ENCODE measurements around the gene MAMDC4. TPM values are rescaled to one million over a fixed set of nuclear protein-coding genes. Genes with fewer than 3 reads are reported as not detected.
"Not testable (repeated sequence)": the region's sequence is repeated elsewhere in the genome, so short reads cannot be mapped to it uniquely, and the experiment has no call there.

Gene MAMDC4
- total RNA-seq, 1 experiment from 2014 or later, result 0.17 TPM

GRCh38 chr9:136868644-136869043 lies 16.5 kb downstream of the MAMDC4 start:
- no peak for DNase-seq (ENCODE audit: low read depth)
- in situ Hi-C loops (cut with HindIII; ENCODE audit: low pct_unique_long_range_greater_than_20kb, low sequenced_read_pairs), result no loop called here

- DNase-seq (ENCODE audit: low read depth), result peak; percentile 76
- in situ Hi-C loops (cut with HindIII; ENCODE audit: low pct_unique_long_range_greater_than_20kb, low sequenced_read_pairs), result not testable (repeated sequence)
Measured at GRCh38 chr9:136869611-136870010, 17.5 kb downstream of the MAMDC4 start.

- DNase-seq (ENCODE audit: low read depth), result no peak
- in situ Hi-C loops (cut with HindIII; ENCODE audit: low pct_unique_long_range_greater_than_20kb, low sequenced_read_pairs), result no loop called here
Measured at GRCh38 chr9:136875155-136875554, 23.0 kb downstream of the MAMDC4 start.

GRCh38 chr9:136876476-136876875 lies 24.3 kb downstream of the MAMDC4 start:
- in situ Hi-C loops (cut with HindIII; ENCODE audit: low pct_unique_long_range_greater_than_20kb, low sequenced_read_pairs), result no loop called here
- no peak for DNase-seq (ENCODE audit: low read depth)

GRCh38 chr9:136880651-136881050 lies 28.5 kb downstream of the MAMDC4 start:
- in situ Hi-C loops (cut with HindIII; ENCODE audit: low pct_unique_long_range_greater_than_20kb, low sequenced_read_pairs), result no loop called here
- DNase-seq (ENCODE audit: low read depth), result no peak

- peak; percentile 52 for DNase-seq (ENCODE audit: low read depth)
- in situ Hi-C loops (cut with HindIII; ENCODE audit: low pct_unique_long_range_greater_than_20kb, low sequenced_read_pairs), result no loop called here
Measured at GRCh38 chr9:136881691-136882108, 29.6 kb downstream of the MAMDC4 start.

GRCh38 chr9:136882109-136882946 lies 30.2 kb downstream of the MAMDC4 start:
- DNase-seq (ENCODE audit: low read depth), result peak; percentile 90

GRCh38 chr9:136882947-136883283 lies 30.8 kb downstream of the MAMDC4 start:
- not testable (repeated sequence) for DNase-seq (ENCODE audit: low read depth)

More at GRCh38 chr9:136882109-136882946, 30.2 kb downstream of the MAMDC4 start:
- in situ Hi-C loops (cut with HindIII; ENCODE audit: low pct_unique_long_range_greater_than_20kb, low sequenced_read_pairs), result no loop called here

GRCh38 chr9:136883670-136884069 lies 31.5 kb downstream of the MAMDC4 start:
- DNase-seq (ENCODE audit: low read depth); in situ Hi-C loops (cut with HindIII; ENCODE audit: low pct_unique_long_range_greater_than_20kb, low sequenced_read_pairs): not testable (repeated sequence)

More at GRCh38 chr9:136882947-136883283, 30.8 kb downstream of the MAMDC4 start:
- in situ Hi-C loops (cut with HindIII; ENCODE audit: low pct_unique_long_range_greater_than_20kb, low sequenced_read_pairs), result not testable (repeated sequence)

GRCh38 chr9:136885950-136886578 lies 33.9 kb downstream of the MAMDC4 start, which contains the start of gene TRAF2:
Gene TRAF2 (plus strand): TSS chr9:136886516. CDS start chr9:136898741, 12,225 bp downstream.
- peak; percentile 97 for DNase-seq (ENCODE audit: low read depth)
- in situ Hi-C loops (cut with HindIII; ENCODE audit: low pct_unique_long_range_greater_than_20kb, low sequenced_read_pairs), result no loop called here

GRCh38 chr9:136886610-136887597 lies 34.8 kb downstream of the MAMDC4 start:
- peak; percentile 25 for DNase-seq (ENCODE audit: low read depth)
- in situ Hi-C loops (cut with HindIII; ENCODE audit: low pct_unique_long_range_greater_than_20kb, low sequenced_read_pairs), result no loop called here

GRCh38 chr9:136888454-136888853 lies 36.3 kb downstream of the MAMDC4 start:
- DNase-seq (ENCODE audit: low read depth), result no peak
- in situ Hi-C loops (cut with HindIII; ENCODE audit: low pct_unique_long_range_greater_than_20kb, low sequenced_read_pairs), result no loop called here

GRCh38 chr9:136889858-136890257 lies 37.7 kb downstream of the MAMDC4 start:
- in situ Hi-C loops (cut with HindIII; ENCODE audit: low pct_unique_long_range_greater_than_20kb, low sequenced_read_pairs), result no loop called here
- DNase-seq (ENCODE audit: low read depth), result no peak

GRCh38 chr9:136890661-136891060 lies 38.5 kb downstream of the MAMDC4 start:
- in situ Hi-C loops (cut with HindIII; ENCODE audit: low pct_unique_long_range_greater_than_20kb, low sequenced_read_pairs), result no loop called here
- no peak for DNase-seq (ENCODE audit: low read depth)

- in situ Hi-C loops (cut with HindIII; ENCODE audit: low pct_unique_long_range_greater_than_20kb, low sequenced_read_pairs), result no loop called here
- DNase-seq (ENCODE audit: low read depth), result no peak
Measured at GRCh38 chr9:136896027-136896426, 43.9 kb downstream of the MAMDC4 start.

GRCh38 chr9:136898483-136899100 lies 46.4 kb downstream of the MAMDC4 start:
- in situ Hi-C loops (cut with HindIII; ENCODE audit: low pct_unique_long_range_greater_than_20kb, low sequenced_read_pairs), result no loop called here

GRCh38 chr9:136899196-136899595 lies 47.0 kb downstream of the MAMDC4 start:
- DNase-seq (ENCODE audit: low read depth), result no peak
- in situ Hi-C loops (cut with HindIII; ENCODE audit: low pct_unique_long_range_greater_than_20kb, low sequenced_read_pairs), result no loop called here

More at GRCh38 chr9:136898483-136899100, 46.4 kb downstream of the MAMDC4 start:
- DNase-seq (ENCODE audit: low read depth), result no peak

- no peak for DNase-seq (ENCODE audit: low read depth)
- in situ Hi-C loops (cut with HindIII; ENCODE audit: low pct_unique_long_range_greater_than_20kb, low sequenced_read_pairs), result no loop called here
Measured at GRCh38 chr9:136900556-136900955, 48.4 kb downstream of the MAMDC4 start.
